Spleen (tissue), 11 donors: Measurements from ENCODE around the gene KATNAL2. TPM values are rescaled to one million over a fixed set of nuclear protein-coding genes. Genes with fewer than 3 reads are reported as not detected.

Experiments
- DNase-seq: peaks from one replicate; pipeline ENCODE4 v3.0.0-alpha.2; 2020
- H3K27ac ChIP-seq, 8 donors: fragments of 200-600 bp; sonication (generic) in 7 of 8; 1 replicate in 4 of 8; 2 replicates in 4 of 8; pipeline versions ENCODE4 v1.5.0 to v1.8.0; 2016 to 2021; ENCODE audit warnings: inconsistent platforms in 4 of 8, mild to moderate bottlenecking in 4 of 8, moderate library complexity in 1 of 8
- H3K27me3 ChIP-seq, 7 donors: fragments of 200-600 bp; sonication (generic) in 6 of 7; replicated peaks in 1 of 7; 1 replicate in 4 of 7; 2 replicates in 3 of 7; pipeline versions ENCODE4 v1.5.0 to v1.8.0; 2016 to 2021; ENCODE audit warnings: inconsistent platforms in 3 of 7, mild to moderate bottlenecking in 1 of 7
- H3K36me3 ChIP-seq, 6 donors: fragments of 200-600 bp; sonication (generic) in 5 of 6; 1 replicate in 4 of 6; 2 replicates in 2 of 6; pipeline versions ENCODE4 v1.5.0 to v1.8.0; 2016 to 2021; ENCODE audit warnings: inconsistent platforms in 2 of 6
- H3K4me1 ChIP-seq, 6 donors: fragments of 200-600 bp; sonication (generic) in 5 of 6; 1 replicate in 3 of 6; 2 replicates in 3 of 6; pipeline versions ENCODE4 v1.5.0 to v1.8.0; 2016 to 2021; ENCODE audit warnings: inconsistent platforms in 3 of 6
- H3K4me3 ChIP-seq, 8 donors: fragments of 200-600 bp; sonication (generic) in 7 of 8; 1 replicate in 4 of 8; 2 replicates in 4 of 8; pipeline versions ENCODE4 v1.5.0 to v1.8.0; 2016 to 2021; ENCODE audit warnings: inconsistent platforms in 4 of 8, mild to moderate bottlenecking in 4 of 8, moderate library complexity in 2 of 8
- H3K9me3 ChIP-seq, 8 donors: fragments of 200-600 bp; sonication (generic) in 7 of 8; 1 replicate in 4 of 8; 2 replicates in 4 of 8; pipeline versions ENCODE4 v1.5.0 to v1.8.0; 2016 to 2021; ENCODE audit warnings: inconsistent platforms in 4 of 8
- POLR2A ChIP-seq, 3 donors: fragments of 450-650 bp; IDR thresholded peaks; one replicate each; pipeline ENCODE4 v1.5.1; 2017; ENCODE audit warnings: antibody characterized with exemption in 3 of 3, mild to moderate bottlenecking in 1 of 3
- POLR2AphosphoS5 ChIP-seq, 3 donors: sonication (generic); formaldehyde crosslinking; IDR thresholded peaks; one replicate each; pipeline ENCODE4 v1.5.1; 2017; ENCODE audit warnings: antibody characterized with exemption in 3 of 3
- WGBS, 5 donors: extraction: QIAGEN DNeasy Blood & Tissue Kit in 3 of 5; methylation state at CpG; one replicate each; pipeline versions ENCODE4 v1.1.5 to v1.1.7; 2013 to 2018; 5-methylcytosine and 5-hydroxymethylcytosine counted together
- intact Hi-C: fragments of 100-400 bp; cut with DNase I; formaldehyde crosslinking; loops from one replicate; pipeline ENCODE4 v1.15.0; 2023; ENCODE audit warnings: low total_unique reads
- polyA plus RNA-seq, 3 donors: library from polyadenylated mRNA; stranded (reverse); fragments of 200-250 nt; gene quantifications; one replicate each; pipeline ENCODE4 v1.2.1, GENCODE V29; 2013
- total RNA-seq, 7 donors: library from RNA; depleted of rRNA in 3 of 7; stranded (reverse); fragments of >200 nt in 3 of 7; fragmentation: NEBNext Ultra II Directional in 4 of 7; extraction: Animal tissue kit (Norgen Biotek cat#: 25700) in 4 of 7; gene quantifications; one replicate each; pipeline versions ENCODE4 v1.1.0 to v1.2.1, GENCODE V29; 2016 to 2021
- TF ChIP-seq, protein P1 (sequence below), 11 experiments: fragments of 200-600 bp in 7 of 11; fragments of 450-650 bp in 4 of 11; sonication (generic) in 4 of 11; IDR thresholded peaks in 8 of 11; conservative IDR thresholded peaks in 3 of 11; 1 replicate in 7 of 11; 2 replicates in 4 of 11; pipeline versions ENCODE4 v1.4.0 to v1.8.0; 2016 to 2021; ENCODE audit warnings: antibody characterized with exemption in 11 of 11, inconsistent platforms in 4 of 11, mild to moderate bottlenecking in 1 of 11
- donor health status: healthy with polysubstance abuse.
- donor health status: DM: no; HTN: no; CAD: no; lungs with moderate emphysema.
- donor health status: DM: no; HTN: no; CAD: no.
- donor health status: Bipolar disorder and iron deficiency.
- donor health status: healthy.
- donor health status: DM: no; HTN: no; CAD: no.
- donor health status: DM: yes; HTN: yes; CAD: no.

The KATNAL2 gene
- total and polyA plus RNA-seq, 10 donors: 1.5 to 10.0 (median 3.2) TPM

GRCh38 chr18:47095810-47096209, 178.4 kb downstream of the KATNAL2 start:
- no peak for DNase-seq
- Histone ChIP-seq H3K36me3 (peaks cover 0 to 5% (median 0%) of the 10 kb centered on the region in 6 donors), H3K4me3 (no peak overlapping the region), H3K9me3 (no peaks in the 10 kb centered on the region), H3K4me1 (no peaks in the 10 kb centered on the region), H3K27ac (no peak overlapping the region), H3K27me3 (no peaks in the 10 kb centered on the region)
- intact Hi-C loops: no loop called here
- no peak for TF ChIP-seq POLR2A (IDR thresholded peaks at IDR 0.05)
- no peak for TF ChIP-seq POLR2AphosphoS5 (IDR thresholded peaks at IDR 0.05)
- TF ChIP-seq, protein P1, sequence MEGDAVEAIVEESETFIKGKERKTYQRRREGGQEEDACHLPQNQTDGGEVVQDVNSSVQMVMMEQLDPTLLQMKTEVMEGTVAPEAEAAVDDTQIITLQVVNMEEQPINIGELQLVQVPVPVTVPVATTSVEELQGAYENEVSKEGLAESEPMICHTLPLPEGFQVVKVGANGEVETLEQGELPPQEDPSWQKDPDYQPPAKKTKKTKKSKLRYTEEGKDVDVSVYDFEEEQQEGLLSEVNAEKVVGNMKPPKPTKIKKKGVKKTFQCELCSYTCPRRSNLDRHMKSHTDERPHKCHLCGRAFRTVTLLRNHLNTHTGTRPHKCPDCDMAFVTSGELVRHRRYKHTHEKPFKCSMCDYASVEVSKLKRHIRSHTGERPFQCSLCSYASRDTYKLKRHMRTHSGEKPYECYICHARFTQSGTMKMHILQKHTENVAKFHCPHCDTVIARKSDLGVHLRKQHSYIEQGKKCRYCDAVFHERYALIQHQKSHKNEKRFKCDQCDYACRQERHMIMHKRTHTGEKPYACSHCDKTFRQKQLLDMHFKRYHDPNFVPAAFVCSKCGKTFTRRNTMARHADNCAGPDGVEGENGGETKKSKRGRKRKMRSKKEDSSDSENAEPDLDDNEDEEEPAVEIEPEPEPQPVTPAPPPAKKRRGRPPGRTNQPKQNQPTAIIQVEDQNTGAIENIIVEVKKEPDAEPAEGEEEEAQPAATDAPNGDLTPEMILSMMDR (IDR thresholded peaks at IDR 0.05 in 8 of 11, conservative IDR thresholded peaks at IDR 0.05 in 3 of 11): no peak
- WGBS, 5 donors: 76 to 93% (median 82%) methylated on average over 3 of the region's 3 CpGs

GRCh38 chr18:47100212-47100831, 182.9 kb downstream of the KATNAL2 start:
- no peaks in the 10 kb centered on the region for H3K27me3 ChIP-seq
- intact Hi-C loops: loop anchor here (10.0 kb wide), 1 partner anchor 644 kb away; no protein-coding TSS in a partner anchor
- 41 to 48% (median 44%) methylated on average over 12 of the region's 12 CpGs for WGBS, 5 donors
- H3K36me3 ChIP-seq: peaks cover 0 to 24% (median 6%) of the 10 kb centered on the region in 6 donors
- H3K4me3 ChIP-seq: no peak overlapping the region
- TF ChIP-seq POLR2A (IDR thresholded peaks at IDR 0.05) (no peak), POLR2AphosphoS5 (IDR thresholded peaks at IDR 0.05) (no peak)
- TF ChIP-seq, protein P1 (IDR thresholded peaks at IDR 0.05 in 8 of 11, conservative IDR thresholded peaks at IDR 0.05 in 3 of 11): peak in 10 of 11 experiments; percentile 12 to 71 (median 56)
- no peaks in the 10 kb centered on the region for H3K4me1 ChIP-seq
- no peak overlapping the region for H3K27ac ChIP-seq
- no peaks in the 10 kb centered on the region for H3K9me3 ChIP-seq
- peak; percentile 78 for DNase-seq

- TF ChIP-seq POLR2A (IDR thresholded peaks at IDR 0.05) (no peak), POLR2AphosphoS5 (IDR thresholded peaks at IDR 0.05) (no peak)
- TF ChIP-seq, protein P1 (IDR thresholded peaks at IDR 0.05 in 8 of 11, conservative IDR thresholded peaks at IDR 0.05 in 3 of 11): no peak
- peaks cover 0 to 100% (median 52%) of the 10 kb centered on the region in 6 donors for H3K36me3 ChIP-seq
- H3K9me3 ChIP-seq: no peaks in the 10 kb centered on the region
- H3K4me3 ChIP-seq: no peak overlapping the region
- no peaks in the 10 kb centered on the region for H3K4me1 ChIP-seq
- H3K27me3 ChIP-seq: no peaks in the 10 kb centered on the region
- WGBS, 5 donors: 93 to 95% (median 95%) methylated on average over 3 of the region's 3 CpGs
- no peak for DNase-seq
- intact Hi-C loops: loop anchor here (10.0 kb wide), 1 partner anchor 636 kb away; no protein-coding TSS in a partner anchor
- no peak overlapping the region for H3K27ac ChIP-seq
These were observed 191.0 kb downstream of the KATNAL2 start for GRCh38 chr18:47108373-47108772.

DNA sequence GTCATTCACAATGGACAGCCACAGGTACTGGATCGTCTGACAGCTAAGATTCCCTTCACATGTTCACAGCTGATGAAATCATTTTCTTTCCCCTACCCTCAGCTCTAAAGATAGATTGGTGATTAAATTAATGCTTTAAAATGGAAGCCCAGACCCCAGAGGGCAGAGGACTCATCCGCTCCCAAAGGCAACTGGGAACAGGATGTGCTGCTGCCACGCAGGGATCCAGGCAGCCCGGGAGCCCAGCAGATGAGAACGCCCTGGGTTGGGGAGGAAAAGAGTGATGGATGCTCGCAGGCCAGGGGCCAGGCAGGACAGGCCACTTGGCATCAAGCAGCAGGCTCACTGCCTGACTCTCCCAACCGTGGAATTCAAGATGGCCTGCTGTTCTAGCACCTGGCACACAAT, 191.6 kb downstream of the KATNAL2 start:
- WGBS, 5 donors: 91 to 97% (median 95%) methylated on average over 7 of the region's 7 CpGs
- TF ChIP-seq POLR2AphosphoS5 (IDR thresholded peaks at IDR 0.05) (no peak), POLR2A (IDR thresholded peaks at IDR 0.05) (no peak)
- TF ChIP-seq, protein P1 (IDR thresholded peaks at IDR 0.05 in 8 of 11, conservative IDR thresholded peaks at IDR 0.05 in 3 of 11): no peak
- no peak for DNase-seq
- intact Hi-C loops: loop anchor here (10.0 kb wide), 1 partner anchor 636 kb away; no protein-coding TSS in a partner anchor
- Histone ChIP-seq H3K4me1 (no peaks in the 10 kb centered on the region), H3K4me3 (no peak overlapping the region), H3K27me3 (no peaks in the 10 kb centered on the region), H3K27ac (no peak overlapping the region), H3K36me3 (peaks cover 0 to 100% (median 54%) of the 10 kb centered on the region in 6 donors), H3K9me3 (no peaks in the 10 kb centered on the region)
